ENCODE data around the gene STX11.

The STX11 gene

DNA sequence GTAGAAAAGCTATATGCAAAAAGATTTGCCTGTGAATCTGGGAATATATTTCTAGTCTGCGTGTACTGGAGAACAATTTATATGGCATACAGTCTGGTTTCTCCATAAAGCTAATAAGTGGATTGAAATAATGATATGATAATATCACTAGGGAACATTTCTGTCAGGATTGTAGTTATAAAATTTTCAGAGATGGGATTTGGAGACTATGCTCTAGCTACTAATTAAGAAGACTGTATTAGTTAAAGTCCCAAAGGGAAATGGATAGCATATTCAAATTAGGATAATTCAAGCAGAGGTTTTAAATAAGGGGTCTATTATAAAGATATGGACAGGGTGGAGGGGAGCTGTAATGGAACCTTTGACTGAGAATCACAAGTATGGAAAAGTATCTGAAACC is 7.2 kb upstream of the STX11 start:
- no peak for DNase-seq (ENCODE audit: low spot score)

DNA sequence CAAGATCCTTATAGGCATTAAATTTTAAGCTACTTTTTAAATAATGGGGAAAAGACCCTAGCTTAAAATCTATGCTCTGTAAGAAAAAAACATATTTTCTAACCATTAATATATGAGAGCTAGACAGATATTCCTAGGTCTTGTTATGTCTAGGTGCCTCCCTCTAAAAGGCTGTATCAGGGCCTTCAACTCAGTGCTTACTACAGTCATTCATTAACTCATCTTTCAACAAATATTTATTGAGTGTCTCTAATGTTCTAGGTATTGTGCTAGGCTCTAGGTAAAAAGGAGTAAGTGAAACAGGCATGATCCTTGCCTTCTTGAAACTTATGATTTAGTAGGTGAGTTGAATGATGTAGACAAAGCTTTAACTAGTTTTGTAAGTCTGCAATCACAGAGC is 6.4 kb upstream of the STX11 start:
- no peak for DNase-seq (ENCODE audit: low spot score)

DNA sequence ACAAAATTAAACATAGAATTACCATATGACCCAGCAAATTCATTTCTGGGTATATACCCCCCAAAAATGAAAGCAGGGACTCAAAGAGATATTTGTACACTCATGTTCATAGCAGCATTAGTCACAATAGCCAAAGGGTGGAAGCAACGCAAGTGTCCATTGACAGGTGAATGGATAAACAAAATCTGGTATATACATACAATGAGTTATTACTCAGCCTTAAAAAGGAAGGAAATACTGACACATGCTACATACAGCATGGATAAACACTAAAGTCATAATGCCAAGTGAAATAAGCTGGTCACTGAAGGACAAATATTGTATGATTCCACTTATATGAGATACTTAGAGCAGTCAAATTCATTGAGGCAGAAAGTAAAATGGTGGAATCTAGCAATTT is 5.3 kb upstream of the STX11 start:
- DNase-seq (ENCODE audit: low spot score): no peak

DNA sequence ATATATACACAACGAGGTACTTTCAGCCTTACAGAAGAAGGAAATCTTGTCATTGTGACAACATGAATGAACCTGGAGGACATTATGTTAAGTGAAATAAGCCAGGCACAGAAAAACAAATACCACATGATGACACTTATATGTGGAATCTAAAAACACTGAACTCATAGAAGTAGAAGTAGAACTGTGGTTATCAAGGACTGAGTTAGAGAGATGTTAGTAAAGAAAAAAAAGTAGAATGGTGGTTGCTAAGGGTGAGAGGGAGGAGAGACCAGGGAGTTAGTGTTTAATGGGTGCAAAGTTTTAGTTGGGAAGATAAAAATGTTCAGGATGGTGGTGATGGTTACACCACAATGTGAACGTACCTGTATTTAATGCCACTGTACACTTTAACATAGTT is 4.8 kb upstream of the STX11 start:
- no peak for DNase-seq (ENCODE audit: low spot score)

DNA sequence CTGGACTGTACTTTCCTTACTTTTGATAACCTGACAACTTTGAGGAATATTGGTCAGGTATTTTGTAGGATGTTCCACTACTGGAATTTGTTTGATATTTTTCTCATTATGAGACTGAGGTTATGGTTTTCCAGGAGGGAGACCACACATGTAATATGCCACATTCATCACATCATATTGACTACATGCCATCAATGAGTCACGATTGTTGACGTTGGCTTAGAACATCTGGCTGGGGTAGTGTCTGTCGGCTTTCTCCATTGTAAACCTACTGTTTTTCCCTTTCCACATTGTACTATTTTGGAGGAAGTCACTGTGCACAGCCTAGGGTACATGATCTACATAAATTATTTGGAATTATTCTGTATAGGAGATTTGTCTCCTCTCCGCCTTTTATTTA is 1.4 kb upstream of the STX11 start:
- no peak for DNase-seq (ENCODE audit: low spot score)

DNA sequence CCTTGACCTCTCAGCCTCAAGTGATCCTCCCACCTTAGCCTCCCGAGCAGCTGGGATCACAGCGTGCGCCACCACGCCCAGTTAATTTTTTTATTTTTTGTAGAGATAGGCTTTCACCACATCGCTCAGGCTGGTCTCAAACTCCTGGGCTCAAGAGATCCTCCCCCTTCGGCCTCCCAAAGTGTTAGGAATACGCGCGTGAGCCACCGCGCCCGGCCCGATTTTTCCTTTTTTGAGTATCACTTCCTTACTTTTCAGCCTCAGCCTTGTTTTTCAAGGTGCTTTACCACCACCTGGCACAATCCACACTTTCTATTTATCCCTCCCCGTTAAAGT is 791 bp upstream of the STX11 start:
- no peak for DNase-seq (ENCODE audit: low spot score)

DNA sequence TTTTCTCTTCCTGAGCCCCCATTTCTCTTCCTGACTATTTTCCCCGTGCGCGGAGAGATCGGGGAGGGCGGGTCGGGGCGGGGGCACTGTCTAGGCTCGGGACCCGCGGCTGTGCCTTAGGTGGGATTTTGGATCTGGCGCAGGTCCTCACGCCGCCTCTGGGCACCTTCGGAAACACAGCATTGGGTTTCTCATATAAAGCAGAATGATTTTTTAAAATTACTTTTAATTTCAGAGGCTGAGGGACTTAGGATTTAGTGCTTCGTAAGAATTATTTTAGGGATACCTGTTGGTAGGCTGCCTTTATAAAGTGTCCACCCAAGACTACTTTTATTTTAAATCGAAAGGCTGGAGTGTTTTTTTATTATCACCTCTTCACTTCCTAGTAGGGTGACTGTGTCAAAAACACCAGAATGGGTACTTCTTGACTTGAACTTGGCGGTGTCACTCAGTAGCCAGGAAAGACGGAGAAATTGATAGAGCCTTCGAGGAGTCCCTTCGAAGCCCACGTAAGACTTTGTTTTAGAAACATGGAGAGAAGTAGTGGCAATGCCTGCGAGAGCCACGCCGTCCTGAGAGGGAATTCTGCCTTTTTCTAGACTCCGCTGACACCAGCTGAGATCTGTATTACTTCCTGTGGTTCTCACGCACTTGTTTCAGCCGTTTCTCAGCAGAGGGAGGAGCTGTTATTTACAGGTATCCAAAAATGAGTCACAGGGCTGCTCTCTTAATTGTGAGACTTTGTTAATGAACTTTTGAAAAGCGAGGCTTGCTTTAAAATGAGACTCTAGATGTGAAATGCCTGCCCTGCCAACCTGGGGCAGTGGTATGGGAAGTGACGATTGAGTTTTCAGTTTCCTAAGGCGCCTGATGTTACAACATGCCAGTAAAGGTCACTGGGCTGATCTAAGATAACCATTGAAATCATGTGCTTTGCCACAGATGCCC is 667 bp downstream of the STX11 start:
- peak; percentile 27 for DNase-seq (ENCODE audit: low spot score)

DNA sequence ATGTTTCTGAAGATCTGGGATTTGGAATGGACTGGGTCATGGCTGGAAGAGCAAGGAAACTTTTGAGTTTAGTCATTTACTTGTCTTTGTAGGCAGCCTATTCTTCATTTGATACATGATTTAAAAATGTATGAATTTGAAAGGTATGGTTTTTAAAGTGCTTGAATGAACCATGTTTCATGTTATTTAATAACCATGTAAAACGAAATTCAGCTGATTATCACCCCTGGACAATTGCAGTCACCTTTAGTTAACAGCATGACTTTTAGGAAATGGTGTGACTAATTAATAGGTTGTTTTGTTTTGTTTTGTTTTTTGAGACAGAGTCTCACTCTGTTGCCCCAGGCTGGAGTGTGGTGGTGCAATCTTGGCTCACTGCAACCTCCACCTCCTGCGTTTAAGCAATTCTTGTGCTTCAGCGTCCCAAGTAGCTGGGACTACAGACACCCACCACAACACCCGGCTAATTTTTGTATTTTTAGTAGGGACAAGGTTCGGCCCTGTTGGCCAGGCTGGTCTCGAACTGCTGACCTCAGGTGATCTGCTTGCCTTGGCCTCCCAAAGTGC is 2.1 kb downstream of the STX11 start:
- DNase-seq (ENCODE audit: low spot score): no peak

DNA sequence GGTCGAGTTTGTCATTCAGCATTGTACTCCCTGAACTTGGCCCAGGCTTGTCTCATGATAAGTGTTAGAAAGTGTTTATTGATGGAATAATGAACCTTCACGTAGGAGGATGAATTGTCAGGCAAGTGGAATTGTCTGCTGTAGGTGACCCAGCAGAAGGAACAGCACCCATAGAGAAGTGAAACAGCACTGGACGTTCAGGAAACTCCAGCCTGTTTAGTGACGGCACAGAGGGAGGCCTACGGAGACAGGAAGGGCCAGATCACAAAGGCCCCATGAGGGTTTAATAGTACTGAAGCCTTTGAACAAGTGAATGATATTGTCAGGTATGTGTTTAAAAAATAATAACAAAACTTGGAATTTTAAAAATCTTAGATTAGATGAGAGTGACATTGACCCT is 2.9 kb downstream of the STX11 start:
- peak; percentile 43 for DNase-seq (ENCODE audit: low spot score)

DNA sequence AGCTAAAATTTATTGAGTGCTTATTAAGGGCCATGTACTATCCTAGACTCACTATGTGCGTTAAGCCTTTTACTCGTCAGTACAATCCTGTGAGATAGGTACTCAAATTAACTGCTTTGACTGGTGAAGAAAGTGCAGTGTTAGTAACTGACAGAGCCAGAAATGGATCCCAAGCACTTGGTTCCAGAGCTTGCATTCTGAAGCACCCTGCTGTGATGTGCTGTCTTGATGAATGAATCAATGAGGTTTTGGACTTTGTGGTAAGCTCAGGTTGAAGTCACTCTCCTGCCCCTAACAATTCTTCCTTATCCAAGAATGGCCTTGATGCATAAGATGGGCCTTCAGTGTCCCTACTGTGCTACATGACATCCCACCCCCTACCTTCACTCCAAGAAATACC is 3.7 kb downstream of the STX11 start:
- DNase-seq (ENCODE audit: low spot score): no peak

DNA sequence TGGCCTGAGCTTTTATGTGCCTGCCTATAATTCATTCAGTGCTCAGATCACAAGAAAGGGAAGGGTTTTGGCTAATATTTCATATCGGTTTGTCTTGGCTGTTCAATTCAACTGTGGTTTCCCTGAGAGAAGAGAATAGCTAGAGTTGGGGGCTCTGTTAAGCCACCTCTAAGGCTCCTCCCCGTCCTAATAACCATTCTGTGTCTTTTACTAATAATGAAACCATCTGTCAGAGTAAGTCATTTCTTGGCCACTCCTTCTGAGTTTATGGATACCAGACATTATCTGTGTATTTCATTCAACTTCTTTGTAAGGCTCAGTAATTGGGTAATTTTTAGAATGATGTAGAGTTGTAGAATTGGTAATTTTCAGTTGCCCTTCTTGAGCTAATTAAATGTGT is 5.2 kb downstream of the STX11 start:
- no peak for DNase-seq (ENCODE audit: low spot score)

DNA sequence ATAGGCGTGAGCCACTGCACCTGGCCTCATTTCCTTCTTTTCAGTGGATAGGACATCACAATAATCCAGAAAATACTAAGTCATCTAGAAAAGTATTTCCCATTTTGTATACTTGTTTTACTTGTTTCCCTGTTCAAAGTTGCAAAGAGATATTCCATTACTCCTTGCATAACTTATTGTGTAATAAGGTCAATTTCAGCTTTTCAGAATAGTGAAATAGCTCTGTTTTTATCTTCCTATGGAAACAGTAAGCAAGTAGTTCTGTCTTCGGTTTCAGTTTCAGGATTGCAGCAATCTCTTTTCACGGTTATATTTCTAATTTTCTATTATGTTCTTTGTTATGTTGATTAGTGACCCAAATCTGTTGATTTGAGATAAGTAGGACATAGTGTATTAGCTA is 6.0 kb downstream of the STX11 start:
- DNase-seq (ENCODE audit: low spot score): no peak

DNA sequence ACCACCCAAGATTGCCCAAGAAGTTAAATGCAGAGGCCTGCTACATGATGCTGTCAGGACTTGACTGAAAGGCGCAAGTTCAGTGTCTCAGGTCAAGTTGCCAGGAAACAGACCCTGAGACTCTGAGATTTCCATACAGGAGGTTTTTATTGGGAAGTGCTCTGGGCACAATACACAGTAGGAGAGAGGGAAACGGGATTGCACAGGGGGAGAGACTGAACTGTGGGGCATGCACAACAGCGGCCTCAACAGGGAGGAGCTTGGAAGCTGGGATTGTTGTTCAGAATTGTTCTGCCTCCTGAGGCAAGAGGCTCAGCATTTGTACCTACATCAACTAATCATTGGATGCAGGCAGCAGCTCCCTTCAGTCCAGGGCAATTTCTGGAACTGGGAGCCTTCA is 6.7 kb downstream of the STX11 start:
- no peak for DNase-seq (ENCODE audit: low spot score)

DNA sequence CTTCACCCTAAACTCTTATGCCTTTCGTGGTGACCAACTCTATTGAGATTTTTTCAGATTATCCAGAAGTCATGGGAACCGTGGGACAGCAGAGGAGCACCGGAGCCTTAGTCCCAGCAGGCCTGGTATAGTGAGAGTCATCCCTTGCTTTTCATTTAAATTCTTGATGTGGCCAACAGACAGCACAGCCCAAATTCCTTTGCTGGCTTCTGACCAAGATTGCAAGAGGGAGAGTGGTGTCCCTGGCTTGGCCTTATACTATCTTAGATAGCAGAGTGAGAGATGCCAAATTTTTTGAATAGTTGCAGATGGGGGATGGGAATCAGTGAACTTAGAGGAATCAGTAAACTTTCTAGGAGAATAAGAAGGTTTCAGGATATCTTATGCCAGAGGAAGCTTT is 7.8 kb downstream of the STX11 start:
- DNase-seq (ENCODE audit: low spot score): no peak

DNA sequence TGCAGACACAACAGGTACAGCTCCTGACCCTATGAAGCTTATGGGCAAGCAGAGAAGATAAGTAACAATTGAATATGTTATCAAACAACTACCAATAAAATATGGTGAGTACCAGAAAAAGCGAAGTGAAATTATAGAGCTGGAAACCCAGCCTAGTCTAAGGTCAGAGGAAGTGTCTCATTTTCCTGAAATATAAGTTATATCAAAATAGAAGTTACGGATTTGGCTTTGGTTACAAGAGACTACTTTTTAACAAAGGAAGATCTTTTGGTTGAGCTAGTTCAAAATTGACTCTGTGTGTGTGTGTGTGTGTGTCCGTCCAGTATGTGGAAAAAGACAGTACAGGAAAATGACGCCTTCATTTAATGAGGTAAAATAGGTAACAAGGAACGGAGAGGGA is 8.9 kb downstream of the STX11 start:
- DNase-seq (ENCODE audit: low spot score): no peak

DNA sequence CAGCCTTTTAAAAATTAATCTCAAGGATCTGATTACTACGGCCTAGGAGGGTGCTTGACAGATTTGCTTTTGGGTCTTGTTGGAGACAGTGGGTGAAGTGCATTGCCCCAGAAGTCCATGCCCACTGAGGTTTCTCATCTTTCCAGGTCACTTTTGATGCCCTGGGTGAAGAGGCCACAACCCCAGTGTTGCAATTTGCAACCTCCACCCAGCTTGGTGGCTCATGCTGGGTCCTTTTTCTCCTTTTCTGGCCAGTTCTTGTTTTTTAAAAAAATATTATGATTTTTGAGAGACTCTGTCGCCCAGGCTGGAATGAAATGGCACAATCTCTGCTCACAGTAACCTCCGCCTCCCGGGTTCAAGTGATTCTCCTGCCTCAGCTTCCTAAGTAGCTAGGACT is 9.4 kb downstream of the STX11 start:
- no peak for DNase-seq (ENCODE audit: low spot score)

DNA sequence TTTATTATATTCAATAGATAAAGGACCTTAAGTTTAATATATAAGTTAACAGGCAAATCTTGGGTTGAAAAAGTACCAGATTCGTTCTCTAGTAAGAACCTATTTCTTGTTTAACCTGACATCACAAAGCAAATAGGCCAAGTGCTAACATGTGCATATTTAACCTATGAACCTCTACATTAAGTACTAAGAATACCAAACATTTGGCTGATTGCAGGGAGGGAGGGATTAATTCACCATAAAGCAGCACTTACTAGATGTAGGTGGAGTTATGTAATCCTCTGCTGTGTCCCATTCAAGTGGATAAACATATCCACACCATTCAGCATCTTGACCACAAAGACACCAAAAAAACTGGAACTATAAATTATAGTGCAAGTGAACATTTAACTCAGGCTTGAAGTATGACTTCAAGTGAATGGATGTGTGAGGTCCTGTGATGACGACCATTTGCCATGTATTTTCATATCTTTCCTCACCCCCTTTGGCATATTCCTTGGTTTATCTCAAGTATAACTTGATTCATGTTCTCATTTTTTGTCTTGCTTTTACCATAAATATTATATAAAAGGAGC is 10.2 kb downstream of the STX11 start:
- no peak for DNase-seq (ENCODE audit: low spot score)

DNA sequence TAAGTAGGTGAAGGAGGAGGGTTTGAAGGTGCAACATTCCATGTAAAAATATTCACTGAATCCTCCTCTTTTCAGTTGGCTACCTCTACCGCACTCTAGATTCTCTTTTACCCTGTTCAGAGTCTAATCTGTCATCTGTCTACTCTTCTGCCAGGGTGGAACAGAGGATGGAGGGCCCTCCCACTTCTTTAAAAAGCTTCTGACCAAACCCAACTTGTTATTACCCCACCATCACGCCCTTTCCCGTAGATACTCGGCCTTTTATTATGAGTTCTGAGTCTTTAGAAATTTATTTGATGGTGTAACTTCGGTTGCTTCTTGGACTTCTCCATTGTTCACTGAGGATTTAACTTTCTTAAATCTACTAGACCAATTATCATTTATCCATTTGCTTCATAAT is 11.7 kb downstream of the STX11 start:
- DNase-seq (ENCODE audit: low spot score): no peak

DNA sequence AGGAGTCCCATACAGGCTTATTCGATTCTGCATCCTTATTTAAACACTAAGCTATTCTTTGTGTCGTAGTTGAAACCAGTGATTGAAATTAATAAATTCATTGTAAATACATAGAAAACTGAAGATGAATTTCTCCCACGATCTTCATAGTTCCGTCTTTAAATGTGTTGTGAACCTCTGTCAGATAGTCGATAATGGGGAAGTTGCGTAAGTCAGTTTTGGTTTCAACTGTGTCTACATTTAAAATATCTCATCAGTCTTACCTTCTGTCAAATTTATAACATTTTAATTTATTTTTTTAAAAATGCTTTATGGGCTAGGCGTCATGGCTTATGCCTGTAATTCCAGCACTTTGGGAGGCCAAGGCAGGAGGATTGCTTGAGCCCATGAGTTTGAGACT is 12.7 kb downstream of the STX11 start:
- no peak for DNase-seq (ENCODE audit: low spot score)

DNA sequence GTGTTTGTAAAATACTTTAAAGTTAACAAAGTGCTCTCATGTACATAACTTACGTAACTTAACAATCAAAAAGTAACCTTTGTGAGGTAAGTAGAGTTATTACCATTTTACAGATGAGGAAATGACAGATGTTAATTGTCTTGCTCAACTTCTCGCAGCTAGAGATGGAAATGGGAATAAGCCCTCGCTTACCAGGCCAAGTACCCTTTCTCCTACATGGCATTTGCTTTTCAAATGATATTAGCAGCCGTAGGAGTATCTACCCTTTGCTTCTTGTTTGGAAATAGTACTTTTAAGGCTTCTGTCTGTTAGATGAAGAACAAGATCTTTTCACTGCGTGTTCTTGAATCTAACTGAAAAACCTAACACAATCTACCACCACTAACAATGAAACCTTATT is 15.5 kb downstream of the STX11 start:
- DNase-seq (ENCODE audit: low spot score): no peak

DNA sequence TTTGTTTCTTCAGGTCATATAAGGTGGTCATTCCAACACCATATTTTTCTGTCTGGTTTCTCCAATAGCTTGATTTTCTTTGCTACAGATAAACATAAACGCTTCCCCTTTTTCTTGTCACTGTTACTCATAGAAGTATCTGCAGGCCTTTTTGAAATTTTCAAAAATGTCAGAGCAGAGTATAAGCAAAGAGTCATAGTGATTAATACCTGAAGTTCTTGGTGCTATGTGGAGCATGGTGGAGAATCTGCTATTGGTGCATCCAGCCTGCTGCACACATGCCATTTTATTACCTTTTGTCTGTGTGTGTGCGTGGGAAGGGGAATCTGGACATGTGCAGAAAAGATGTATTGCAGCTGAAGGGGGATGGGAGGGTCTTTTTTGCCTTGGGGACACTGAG is 19.7 kb downstream of the STX11 start:
- DNase-seq (ENCODE audit: low spot score): no peak

DNA sequence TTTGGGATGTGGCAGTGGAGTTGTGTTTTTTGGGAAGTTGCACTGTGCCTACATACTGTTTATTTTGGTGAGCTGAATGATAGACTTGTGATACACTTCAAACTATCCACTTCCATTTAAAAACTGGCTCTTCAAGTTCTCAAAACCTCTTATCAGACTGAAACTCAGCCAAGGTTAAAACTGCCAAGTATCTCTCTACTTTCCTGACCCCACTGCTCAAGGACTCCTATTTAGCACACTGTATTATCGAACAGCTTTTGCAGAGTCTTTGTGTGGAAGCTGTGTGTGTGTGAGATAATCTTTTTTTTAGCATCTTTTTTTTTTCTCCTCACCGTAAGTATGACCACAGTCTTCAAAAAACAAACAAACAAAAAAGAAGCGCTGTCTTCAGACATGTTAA is 21.1 kb downstream of the STX11 start:
- no peak for DNase-seq (ENCODE audit: low spot score)

DNA sequence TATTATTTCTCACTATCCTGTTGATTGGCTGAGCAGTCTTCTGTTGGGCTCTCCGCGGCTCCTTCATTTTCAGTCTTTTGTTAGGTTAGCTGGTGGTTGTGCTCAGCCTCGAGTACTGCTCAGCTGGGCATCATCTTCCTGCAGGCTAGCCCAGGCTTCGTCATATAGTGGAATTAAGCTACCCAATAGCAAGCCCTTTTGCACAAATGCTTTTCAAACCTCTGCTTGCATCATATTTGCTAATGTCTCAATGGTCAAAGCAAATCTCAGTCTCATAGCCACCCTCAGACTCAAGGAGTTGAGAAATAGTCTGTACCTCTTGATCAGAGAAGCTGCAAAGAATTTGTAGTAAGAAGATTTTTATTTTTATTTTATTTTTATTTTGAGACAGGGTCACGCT is 23.7 kb downstream of the STX11 start:
- no peak for DNase-seq (ENCODE audit: low spot score)

DNA sequence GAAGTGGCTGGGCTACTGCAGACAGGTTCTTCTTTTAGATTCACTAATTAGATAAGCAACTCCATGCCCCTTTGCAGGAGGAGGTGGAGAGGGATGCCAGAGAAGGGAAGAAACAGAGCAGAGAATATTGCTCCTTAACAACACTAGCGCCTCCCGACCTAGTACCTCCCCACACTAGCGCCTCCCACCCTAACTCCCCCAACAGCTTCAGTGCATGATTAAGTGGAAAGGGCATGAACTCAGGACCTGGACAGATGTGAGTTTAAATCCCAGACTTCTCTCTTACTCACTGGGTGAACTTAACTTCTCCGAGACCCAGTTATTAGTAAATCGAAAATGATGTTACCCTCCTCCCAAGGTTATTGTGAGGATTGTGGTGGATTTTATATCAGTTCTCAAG is 25.7 kb downstream of the STX11 start:
- no peak for DNase-seq (ENCODE audit: low spot score)

Data from globus pallidus (tissue), 1 donor.